NCI-H2227 (cell line): ENCODE results near the gene ATP6V0E1.
"Not testable (repeated sequence)": the region's sequence is repeated elsewhere in the genome, so short reads cannot be mapped to it uniquely, and the experiment has no call there.

Experiments
- DNase-seq: peaks from one replicate; lab custom pipeline; 2025; ENCODE audit not compliant: unreplicated experiment; lab: John Stamatoyannopoulos, UW

ATP6V0E1 gene

DNA sequence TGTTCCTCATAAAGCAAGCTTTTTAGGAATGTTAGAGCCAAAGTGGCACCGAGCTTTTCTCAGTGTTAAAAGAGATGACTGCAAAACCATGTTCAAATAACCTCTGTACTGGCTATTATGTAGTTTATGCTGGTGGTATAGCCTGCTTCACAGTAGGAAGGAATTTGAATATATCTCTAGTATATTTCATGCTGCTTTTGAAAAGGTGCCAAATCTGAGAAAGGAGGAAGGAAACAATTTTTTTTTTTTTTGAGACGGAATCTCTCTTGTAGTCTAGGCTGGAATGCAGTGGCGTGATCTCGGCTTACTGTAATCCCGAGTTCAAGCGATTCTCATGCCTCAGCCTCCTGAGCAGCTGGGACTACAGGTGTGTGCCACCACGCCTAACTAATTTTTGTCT lies 86.1 kb downstream of the ATP6V0E1 start:
- DNase-seq: no peak

DNA sequence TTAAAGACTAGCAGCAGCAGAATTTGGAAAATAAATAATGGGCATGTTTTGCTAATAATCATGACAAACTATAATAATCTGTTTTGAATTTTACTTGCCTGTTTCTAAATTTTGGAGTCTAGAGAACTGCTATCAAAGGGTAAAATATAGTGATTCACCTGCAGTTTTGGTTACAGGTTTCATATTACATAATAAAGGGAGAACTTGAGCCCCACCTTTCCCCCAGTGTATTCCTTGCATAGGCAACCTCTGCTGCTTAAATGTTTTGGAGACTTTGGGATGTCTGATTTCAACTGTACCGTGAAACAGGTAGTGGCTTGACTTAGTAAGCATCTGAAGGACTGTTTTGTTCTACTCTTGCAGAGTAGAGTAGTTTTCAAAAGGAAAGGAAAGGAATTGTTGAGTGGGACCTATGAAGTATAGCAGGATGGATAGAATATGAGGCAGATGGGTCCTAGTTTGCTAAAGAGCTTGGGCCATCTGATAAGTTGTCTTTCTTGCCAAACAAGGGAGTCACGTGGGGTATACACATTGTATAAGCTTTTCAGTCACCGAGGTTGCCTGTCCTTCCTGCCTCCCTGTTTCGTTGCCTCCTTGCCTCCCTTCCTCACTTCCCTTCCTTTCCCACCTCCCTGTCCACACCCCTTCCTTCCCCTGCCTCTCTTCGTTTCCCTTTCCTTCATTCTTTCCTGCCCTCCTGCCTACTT lies 91.7 kb downstream of the ATP6V0E1 start:
- DNase-seq: no peak

DNA sequence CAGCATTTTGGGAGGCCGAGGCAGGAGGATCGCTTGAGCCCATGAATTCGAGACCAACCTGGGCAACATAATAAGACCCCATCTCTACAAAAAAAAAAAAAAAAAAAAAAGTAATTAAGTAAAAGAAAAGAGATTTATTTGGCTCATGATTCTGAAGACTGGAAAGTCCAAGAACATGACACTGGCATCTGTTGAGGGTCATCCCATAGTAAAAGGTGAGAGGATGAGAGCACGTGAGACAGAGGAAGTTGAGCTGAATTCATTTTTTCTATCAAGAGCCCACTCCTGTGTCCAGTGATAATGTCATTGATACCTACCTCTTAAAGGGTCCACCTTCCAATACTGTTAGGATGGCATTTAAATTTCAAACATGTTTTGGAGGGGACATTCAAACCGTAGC lies 92.4 kb downstream of the ATP6V0E1 start:
- DNase-seq: no peak

DNA sequence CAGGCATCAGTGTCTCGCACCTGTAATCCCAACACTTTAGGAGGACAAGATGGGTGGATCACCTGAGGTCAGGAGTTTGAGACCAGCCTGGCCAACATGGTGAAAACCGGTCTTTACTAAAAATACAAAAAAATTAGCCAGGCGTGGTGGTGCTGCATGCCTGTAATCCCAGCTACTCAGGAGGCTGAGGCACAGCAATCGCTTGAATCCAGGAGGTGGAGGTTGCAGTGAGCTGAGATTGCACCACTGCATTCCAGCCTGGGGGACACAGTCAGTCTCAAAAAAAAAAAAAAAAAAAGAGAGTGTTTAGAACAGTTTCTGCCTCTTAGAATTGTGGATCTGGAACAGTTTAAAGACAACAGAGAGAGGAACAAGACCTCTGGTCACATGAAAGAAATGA lies 92.9 kb downstream of the ATP6V0E1 start:
- DNase-seq: not testable (repeated sequence)

DNA sequence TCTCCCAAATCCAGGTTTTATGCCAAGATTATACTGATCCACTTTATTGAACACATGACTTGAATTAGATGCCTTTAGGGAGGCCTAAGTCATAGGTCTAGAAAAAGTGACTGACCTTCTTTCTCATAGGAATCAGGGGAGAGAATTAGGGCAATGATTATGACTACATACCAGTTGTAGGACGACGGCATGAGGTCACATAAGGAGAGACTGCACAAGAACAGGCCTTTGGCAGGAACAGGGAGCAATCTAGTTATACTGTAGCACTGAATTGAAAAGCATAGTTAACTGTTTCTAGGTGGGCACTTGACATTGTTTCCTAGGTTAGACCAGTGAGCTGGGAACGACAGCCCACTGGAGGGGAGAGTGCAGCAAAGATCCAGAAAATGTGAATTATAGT lies 95.3 kb downstream of the ATP6V0E1 start:
- no peak for DNase-seq
